Gastrocnemius medialis (tissue), 4 donors: ENCODE measurements around the gene XPO1.

Experiments
- POLR2A ChIP-seq, 2 donors: fragments of 450-650 bp; IDR thresholded peaks; one replicate each; pipeline ENCODE4 v1.6.1; 2017; ENCODE audit warnings: antibody characterized with exemption in 2 of 2, mild to moderate bottlenecking in 2 of 2, moderate library complexity in 2 of 2
- TF ChIP-seq, protein P1 (sequence below), 5 experiments: fragments of 450-650 bp in 3 of 5; fragments of 200-600 bp in 2 of 5; sonication (generic) in 2 of 5; IDR thresholded peaks in 4 of 5; conservative IDR thresholded peaks in 1 of 5; 1 replicate in 4 of 5; 2 replicates in 1 of 5; pipeline ENCODE4 v1.5.1; 2016 to 2019; ENCODE audit warnings: antibody characterized with exemption in 5 of 5, mild to moderate bottlenecking in 3 of 5, moderate library complexity in 3 of 5

DNA sequence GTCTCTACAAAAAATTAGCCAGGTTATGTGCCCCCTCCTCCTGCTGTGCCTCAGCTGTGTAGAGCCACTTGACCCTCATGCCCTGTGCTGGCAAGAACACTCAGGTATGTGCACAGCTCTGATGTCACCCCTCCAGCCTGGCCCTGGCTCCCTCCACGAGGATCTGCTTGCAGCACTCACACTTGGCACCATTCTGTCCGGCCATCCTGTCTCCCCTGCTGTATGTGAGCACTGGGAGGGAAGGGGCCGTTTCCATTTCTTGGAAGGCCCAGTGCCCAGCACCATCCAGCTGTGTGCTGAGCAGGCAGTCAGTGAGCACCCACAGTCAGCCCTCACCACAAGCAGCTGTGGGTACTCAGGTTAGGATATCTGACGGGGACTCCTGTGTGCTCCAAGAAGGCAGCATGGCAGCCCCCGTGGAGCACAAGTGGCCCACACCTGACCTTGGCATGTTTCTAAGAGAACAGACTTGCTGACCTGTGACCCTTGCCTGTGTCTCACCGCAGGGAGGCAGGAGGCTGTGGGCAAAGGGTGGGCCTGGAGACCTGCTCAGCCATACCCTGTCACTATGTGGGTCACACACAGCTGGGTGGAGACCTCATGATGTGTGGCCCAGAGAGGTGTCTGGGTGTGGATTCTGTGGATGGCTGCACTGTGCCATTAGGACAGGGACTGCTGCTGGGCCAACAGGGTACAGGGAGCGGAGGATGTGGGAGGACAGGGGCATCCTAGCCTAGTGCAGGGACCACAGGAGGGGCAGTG is 98.7 kb downstream of the XPO1 start:
- TF ChIP-seq, protein P1, sequence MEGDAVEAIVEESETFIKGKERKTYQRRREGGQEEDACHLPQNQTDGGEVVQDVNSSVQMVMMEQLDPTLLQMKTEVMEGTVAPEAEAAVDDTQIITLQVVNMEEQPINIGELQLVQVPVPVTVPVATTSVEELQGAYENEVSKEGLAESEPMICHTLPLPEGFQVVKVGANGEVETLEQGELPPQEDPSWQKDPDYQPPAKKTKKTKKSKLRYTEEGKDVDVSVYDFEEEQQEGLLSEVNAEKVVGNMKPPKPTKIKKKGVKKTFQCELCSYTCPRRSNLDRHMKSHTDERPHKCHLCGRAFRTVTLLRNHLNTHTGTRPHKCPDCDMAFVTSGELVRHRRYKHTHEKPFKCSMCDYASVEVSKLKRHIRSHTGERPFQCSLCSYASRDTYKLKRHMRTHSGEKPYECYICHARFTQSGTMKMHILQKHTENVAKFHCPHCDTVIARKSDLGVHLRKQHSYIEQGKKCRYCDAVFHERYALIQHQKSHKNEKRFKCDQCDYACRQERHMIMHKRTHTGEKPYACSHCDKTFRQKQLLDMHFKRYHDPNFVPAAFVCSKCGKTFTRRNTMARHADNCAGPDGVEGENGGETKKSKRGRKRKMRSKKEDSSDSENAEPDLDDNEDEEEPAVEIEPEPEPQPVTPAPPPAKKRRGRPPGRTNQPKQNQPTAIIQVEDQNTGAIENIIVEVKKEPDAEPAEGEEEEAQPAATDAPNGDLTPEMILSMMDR (IDR thresholded peaks at IDR 0.05 in 4 of 5, conservative IDR thresholded peaks at IDR 0.05 in 1 of 5) = no peak
- no peak for TF ChIP-seq POLR2A (IDR thresholded peaks at IDR 0.05)
